Tibial artery (tissue), 4 donors: ENCODE measurements around the gene BCL2L14.

ENCODE experiments used
- DNase-seq, 2 donors: peaks; one replicate each; pipeline ENCODE4 v3.0.0-alpha.2; 2019
- H3K27ac ChIP-seq, 2 donors: fragments of 200-600 bp; sonication (generic) in 1 of 2; 1 replicate in 1 of 2; 2 replicates in 1 of 2; pipeline ENCODE4 v1.5.1; 2018 to 2019; ENCODE audit warnings: mild to moderate bottlenecking in 1 of 2
- H3K27me3 ChIP-seq, 2 donors: fragments of 200-600 bp; sonication (generic) in 1 of 2; one replicate each; pipeline versions ENCODE4 v1.5.1 to v1.6.0; 2016 to 2019
- H3K36me3 ChIP-seq, 3 donors: fragments of 200-600 bp; sonication (generic) in 2 of 3; one replicate each; pipeline ENCODE4 v1.5.1; 2016 to 2019; ENCODE audit warnings: mild to moderate bottlenecking in 2 of 3
- H3K4me1 ChIP-seq, 4 donors: fragments of 200-600 bp; sonication (generic) in 2 of 4; 1 replicate in 3 of 4; 2 replicates in 1 of 4; pipeline ENCODE4 v1.5.1; 2016 to 2019
- H3K4me3 ChIP-seq, 2 donors: fragments of 200-600 bp; sonication (generic) in 1 of 2; 1 replicate in 1 of 2; 2 replicates in 1 of 2; pipeline ENCODE4 v1.5.1; 2018 to 2019; ENCODE audit warnings: mild to moderate bottlenecking in 2 of 2
- H3K9me3 ChIP-seq, 3 donors: fragments of 200-600 bp; sonication (generic) in 1 of 3; one replicate each; pipeline ENCODE4 v1.5.1; 2016 to 2019
- intact Hi-C: fragments of 100-400 bp; cut with DNase I; formaldehyde crosslinking; loops from one replicate; pipeline ENCODE4 v1.15.0; 2023; ENCODE audit warnings: low total_unique reads
- TF ChIP-seq, protein P1 (sequence below), 2 experiments: fragments of 200-600 bp in 1 of 2; fragments of 450-650 bp in 1 of 2; IDR thresholded peaks; one replicate each; pipeline ENCODE4 v1.5.1; 2017 to 2019; ENCODE audit warnings: antibody characterized with exemption in 2 of 2, mild to moderate bottlenecking in 1 of 2, moderate library complexity in 1 of 2

Gene BCL2L14, protein sequence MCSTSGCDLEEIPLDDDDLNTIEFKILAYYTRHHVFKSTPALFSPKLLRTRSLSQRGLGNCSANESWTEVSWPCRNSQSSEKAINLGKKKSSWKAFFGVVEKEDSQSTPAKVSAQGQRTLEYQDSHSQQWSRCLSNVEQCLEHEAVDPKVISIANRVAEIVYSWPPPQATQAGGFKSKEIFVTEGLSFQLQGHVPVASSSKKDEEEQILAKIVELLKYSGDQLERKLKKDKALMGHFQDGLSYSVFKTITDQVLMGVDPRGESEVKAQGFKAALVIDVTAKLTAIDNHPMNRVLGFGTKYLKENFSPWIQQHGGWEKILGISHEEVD

DNA sequence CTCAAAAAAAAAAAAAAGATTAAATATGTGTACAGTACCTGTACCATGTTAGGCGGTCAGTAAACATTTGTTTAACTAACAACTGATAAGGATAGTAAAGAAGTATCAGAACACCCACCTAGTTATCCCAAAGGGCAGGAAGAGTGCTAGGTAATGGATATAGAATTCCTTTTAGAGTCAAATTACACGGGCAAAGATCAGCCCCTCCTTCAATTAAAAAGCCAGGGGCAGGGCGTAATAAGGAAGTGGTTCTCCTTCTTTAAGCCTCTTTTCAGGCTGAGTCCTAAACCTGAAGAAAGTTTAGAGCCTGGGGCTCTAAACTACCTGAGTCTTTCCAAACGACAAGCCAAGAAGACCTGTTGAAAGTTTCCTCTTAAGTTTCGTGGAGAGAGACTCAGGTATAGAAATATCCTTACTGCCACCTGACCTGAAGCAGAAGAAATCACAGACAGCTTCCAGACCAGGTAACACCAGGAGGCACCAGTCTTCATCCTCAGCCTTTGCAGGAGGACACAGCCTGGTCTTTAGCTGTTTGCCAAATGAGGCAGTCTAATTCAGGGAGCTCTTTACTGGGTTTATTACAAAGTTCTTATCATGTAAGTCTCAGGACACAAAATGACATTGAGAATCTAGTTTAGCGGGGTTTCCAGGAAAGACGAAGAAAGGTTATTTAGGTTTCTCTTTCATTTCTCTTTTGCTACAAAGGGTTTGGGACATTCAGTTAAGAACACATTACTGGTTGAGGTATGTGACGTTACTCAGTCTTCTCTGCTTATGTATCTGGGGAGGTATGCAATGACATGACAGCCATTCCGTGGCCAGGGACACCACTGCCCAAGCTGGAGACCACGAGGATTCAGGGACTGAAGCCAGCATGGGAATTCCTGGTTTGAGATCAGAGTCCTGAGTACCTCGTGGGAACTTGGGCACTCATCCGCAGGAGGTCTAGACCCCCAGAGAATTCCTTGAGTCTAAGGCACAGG is at the start of gene BCL2L14:
Gene BCL2L14 (plus strand): TSS at position 266 of the 983 bp plus-strand sequence. CDS start 8,367 bp downstream, outside the sequence.
- peaks cover 0 to 6% (median 0%) of the 10 kb centered on the region in 4 donors for H3K4me1 ChIP-seq
- intact Hi-C loops = no loop called here
- H3K4me3 ChIP-seq = no peak within 1 kb of the TSS
- DNase-seq = no peak
- no peak within 1 kb of the TSS for H3K27ac ChIP-seq
- H3K9me3 ChIP-seq = no peaks in the 10 kb centered on the region
- peaks cover 0 to 3% of the 10 kb centered on the region in 2 donors for H3K27me3 ChIP-seq
- no peaks in the 10 kb centered on the region for H3K36me3 ChIP-seq
- TF ChIP-seq, protein P1, sequence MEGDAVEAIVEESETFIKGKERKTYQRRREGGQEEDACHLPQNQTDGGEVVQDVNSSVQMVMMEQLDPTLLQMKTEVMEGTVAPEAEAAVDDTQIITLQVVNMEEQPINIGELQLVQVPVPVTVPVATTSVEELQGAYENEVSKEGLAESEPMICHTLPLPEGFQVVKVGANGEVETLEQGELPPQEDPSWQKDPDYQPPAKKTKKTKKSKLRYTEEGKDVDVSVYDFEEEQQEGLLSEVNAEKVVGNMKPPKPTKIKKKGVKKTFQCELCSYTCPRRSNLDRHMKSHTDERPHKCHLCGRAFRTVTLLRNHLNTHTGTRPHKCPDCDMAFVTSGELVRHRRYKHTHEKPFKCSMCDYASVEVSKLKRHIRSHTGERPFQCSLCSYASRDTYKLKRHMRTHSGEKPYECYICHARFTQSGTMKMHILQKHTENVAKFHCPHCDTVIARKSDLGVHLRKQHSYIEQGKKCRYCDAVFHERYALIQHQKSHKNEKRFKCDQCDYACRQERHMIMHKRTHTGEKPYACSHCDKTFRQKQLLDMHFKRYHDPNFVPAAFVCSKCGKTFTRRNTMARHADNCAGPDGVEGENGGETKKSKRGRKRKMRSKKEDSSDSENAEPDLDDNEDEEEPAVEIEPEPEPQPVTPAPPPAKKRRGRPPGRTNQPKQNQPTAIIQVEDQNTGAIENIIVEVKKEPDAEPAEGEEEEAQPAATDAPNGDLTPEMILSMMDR (IDR thresholded peaks at IDR 0.05) = no peak

DNA sequence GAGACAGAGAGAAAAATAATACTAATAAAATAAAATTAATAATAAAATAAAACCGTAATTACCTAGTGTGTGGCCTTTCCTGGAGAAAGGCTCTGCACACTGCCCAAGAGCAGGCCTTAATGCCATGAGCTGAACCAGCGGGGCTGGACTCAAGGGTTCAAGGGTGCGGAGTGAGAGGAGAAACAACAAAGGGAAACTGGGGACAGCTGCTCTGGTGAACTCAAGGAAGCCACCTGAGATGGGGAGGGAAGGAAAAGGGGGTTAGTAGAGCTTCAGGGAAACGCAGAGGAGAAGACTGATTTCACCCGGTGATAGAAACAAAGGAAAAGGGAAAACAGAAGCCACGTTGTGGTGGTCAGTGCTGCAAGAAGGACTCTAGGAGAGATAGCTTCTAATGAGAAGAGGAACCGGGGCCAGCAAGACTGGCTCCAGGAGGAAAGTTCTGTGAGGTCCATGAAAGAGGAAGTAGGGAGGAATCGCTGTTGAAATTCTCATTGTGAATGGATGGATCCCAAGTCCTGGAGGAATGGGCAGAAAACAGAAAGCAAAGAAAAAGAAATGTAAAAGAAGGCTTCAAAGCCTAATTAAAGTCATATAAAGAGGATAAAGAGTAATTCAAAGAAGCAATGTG is 48.3 kb upstream of the BCL2L14 start:
- no peak overlapping the region for H3K27ac ChIP-seq
- TF ChIP-seq, protein P1 (IDR thresholded peaks at IDR 0.05) = no peak
- no peak for DNase-seq
- H3K9me3 ChIP-seq = peaks cover 0 to 3% (median 0%) of the 10 kb centered on the region in 3 donors
- no peaks in the 10 kb centered on the region for H3K36me3 ChIP-seq
- peaks cover 0 to 10% (median 0%) of the 10 kb centered on the region in 4 donors for H3K4me1 ChIP-seq
- H3K4me3 ChIP-seq = no peak overlapping the region
- intact Hi-C loops = no loop called here
- no peaks in the 10 kb centered on the region for H3K27me3 ChIP-seq

DNA sequence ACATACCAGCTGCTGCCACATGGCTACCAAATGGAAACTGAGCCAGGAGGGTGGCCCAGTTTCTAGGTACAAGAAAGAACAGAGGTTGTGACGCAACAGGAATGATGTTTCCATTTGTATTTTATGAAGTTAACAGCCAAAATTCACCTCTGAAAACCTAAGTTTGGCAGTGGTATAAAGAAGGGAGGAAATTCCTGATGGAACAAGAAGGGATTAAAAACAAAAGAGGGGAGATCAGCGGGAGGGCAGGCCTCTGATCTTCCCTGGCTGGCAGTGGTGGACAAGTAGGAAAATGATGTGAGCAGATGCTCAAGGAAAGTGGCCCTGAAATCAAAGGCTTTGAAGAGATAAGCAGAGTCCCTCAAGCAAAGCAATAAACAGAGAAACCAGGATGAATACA is 47.3 kb upstream of the BCL2L14 start:
- TF ChIP-seq, protein P1 (IDR thresholded peaks at IDR 0.05) = no peak
- DNase-seq = no peak
- peaks cover 0 to 3% (median 0%) of the 10 kb centered on the region in 3 donors for H3K9me3 ChIP-seq
- H3K27ac ChIP-seq = no peak overlapping the region
- intact Hi-C loops = no loop called here
- H3K4me1 ChIP-seq = peaks cover 0 to 2% (median 0%) of the 10 kb centered on the region in 4 donors
- no peak overlapping the region for H3K4me3 ChIP-seq
- no peaks in the 10 kb centered on the region for H3K36me3 ChIP-seq
- no peaks in the 10 kb centered on the region for H3K27me3 ChIP-seq

DNA sequence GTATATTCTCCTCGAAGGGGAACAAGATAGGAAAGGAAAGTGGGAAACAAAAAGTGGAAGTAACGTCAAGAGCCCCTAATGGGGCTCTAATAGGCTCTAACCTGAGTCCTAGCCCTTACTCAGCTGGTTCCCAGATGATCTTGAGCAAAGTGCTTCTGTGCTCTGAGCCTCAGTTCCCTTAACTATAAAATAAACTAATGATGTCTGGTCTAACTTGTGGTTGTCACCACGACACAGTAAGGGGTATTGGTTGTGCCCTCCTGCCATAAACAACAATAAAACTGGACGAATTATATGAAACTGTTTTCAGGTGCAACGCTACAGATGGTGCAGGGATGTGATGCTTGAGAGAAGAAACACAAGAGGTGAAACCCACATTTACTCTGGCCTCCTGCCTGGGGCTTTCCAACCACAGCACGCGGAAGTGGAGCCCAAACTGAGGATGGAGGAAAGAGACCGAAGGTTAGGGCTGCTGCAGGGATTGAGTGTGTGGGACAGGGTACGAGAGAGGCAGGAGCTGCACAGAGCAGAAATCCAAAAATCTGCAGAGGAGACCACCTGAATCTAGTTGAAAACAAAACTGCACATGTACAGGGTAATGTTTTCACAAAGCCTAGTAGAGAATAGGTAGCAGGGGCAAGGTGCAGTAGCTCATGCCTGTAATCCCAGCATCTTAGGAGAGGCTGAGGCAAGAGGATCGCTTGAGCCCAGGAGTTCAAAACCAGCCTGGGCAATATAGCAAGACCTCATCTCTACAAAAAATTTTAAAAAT is 45.6 kb upstream of the BCL2L14 start:
- TF ChIP-seq, protein P1 (IDR thresholded peaks at IDR 0.05) = no peak
- no peaks in the 10 kb centered on the region for H3K36me3 ChIP-seq
- H3K27me3 ChIP-seq = no peaks in the 10 kb centered on the region
- DNase-seq = no peak
- intact Hi-C loops = no loop called here
- peaks cover 0 to 3% (median 0%) of the 10 kb centered on the region in 3 donors for H3K9me3 ChIP-seq
- H3K4me1 ChIP-seq = no peaks in the 10 kb centered on the region
- H3K27ac ChIP-seq = no peak overlapping the region
- no peak overlapping the region for H3K4me3 ChIP-seq
